ENCODE data around the gene RAB8B. TPM values are rescaled to one million over a fixed set of nuclear protein-coding genes. Genes with fewer than 3 reads are reported as not detected.
A peak's percentile ranks its signal among the peaks of the same experiment; 100 is the strongest.
"Not testable (repeated sequence)": the region's sequence is repeated elsewhere in the genome, so short reads cannot be mapped to it uniquely, and the experiment has no call there.

The RAB8B gene
- total RNA-seq, 4 donors from 2014 or later, result 26.1 to 48.1 (median 33.0) TPM

DNA sequence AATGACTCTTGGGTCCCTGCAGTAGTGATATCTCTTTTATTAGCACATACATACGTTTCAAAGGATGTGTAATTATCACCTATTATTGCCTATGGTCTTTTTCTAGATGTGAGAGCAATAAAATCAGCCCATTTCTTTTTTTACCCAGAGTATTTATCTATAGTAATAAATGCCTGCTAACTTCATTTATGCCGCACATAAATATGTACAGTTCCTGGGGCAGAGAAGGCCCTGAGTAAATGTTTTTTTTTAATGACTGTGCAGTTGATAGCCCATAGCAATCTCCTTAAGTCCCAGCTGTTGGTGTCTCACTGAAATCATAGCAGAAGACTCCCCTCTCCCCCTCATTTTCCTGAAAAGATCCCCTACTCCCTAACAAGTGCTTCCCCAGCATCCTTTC is 16.7 kb downstream of the RAB8B start:
- H3K36me3 ChIP-seq, result no peaks in the 10 kb centered on the region

GRCh38 chr15:63208824-63209223 is 19.4 kb downstream of the RAB8B start:
- H3K4me3 ChIP-seq, H3K27ac ChIP-seq, H3K27me3 ChIP-seq, ATAC-seq, H3K36me3 ChIP-seq, H3K9me3 ChIP-seq: not testable (repeated sequence)
- 91 to 98% methylated on average over 11 to 12 of the region's 12 CpGs for WGBS, 2 donors (ENCODE audit: low coverage in 1 of 2)
- H3K4me1 ChIP-seq, result peaks cover 0 to 55% (median 6%) of the 10 kb centered on the region in 3 donors

More for the DNA sequence above, 16.7 kb downstream of the RAB8B start:
- Histone ChIP-seq H3K4me3 (no peak overlapping the region), H3K27ac (no peak overlapping the region), H3K27me3 (no peaks in the 10 kb centered on the region), H3K4me1 (peaks cover 0 to 47% (median 0%) of the 10 kb centered on the region in 3 donors), H3K9me3 (no peaks in the 10 kb centered on the region)
- ATAC-seq, result no peak
- WGBS, 2 donors (ENCODE audit: low coverage in 1 of 2), result 92 to 100% methylated on average over 2 of the region's 2 CpGs
- no peak for TF ChIP-seq POLR2A (IDR thresholded peaks at IDR 0.05)
- no peak for TF ChIP-seq EP300 (IDR thresholded peaks at IDR 0.05)
- no peak for TF ChIP-seq POLR2AphosphoS5 (IDR thresholded peaks at IDR 0.05)

DNA sequence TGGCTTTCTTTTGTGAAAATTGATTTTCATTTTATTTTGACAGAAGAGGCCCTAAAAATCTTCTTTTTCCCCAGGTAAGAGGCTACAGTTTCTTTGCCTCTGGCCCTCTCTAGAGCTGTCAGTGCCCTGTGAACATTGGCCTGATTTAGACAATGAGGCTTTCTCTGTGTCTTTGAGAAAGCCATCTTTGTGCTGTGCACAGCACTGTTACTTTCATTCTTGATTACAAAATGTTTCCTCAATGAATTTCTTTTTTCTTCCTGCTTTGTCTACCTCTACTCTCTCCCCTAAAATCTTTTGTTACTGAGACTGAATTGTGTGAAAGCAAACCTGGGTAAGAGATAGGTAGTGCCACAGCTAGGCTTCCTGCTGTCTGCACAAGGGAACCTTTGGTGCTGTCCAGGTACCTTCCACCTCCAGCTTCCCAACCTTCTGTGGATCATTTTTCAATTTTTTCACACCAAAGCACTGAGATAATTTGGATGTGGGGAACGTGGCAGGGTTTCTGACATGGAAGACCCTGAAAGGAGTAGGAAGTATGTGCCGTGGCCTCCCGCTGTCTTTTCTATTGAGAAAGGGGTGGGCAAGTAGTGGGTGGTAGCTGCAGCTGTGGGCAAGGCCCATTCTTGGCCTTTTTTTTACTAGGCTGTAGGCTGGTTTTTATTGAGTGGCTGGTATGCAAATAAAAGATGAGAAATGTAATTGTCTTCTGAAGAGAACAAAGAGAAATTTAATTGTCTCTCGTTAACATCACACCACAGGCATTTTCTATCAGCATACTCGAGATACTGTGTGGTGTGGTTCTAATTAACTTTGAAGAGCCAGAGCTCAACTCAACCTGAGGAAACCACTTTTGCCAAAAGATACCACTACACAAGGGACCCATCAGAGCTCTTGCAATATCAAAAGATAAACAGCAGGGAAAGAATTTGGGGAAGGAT is 21.0 kb downstream of the RAB8B start:
- WGBS, 2 donors (ENCODE audit: low coverage in 1 of 2), result 94 to 100% methylated on average over 2 to 5 of the region's 5 CpGs
- Histone ChIP-seq H3K4me3 (no peak overlapping the region), H3K4me1 (peaks cover 0 to 56% (median 6%) of the 10 kb centered on the region in 3 donors), H3K9me3 (no peaks in the 10 kb centered on the region), H3K27me3 (no peaks in the 10 kb centered on the region), H3K36me3 (no peaks in the 10 kb centered on the region), H3K27ac (peak overlapping the region in 2 of 4 donors; percentile 14 to 43)
- TF ChIP-seq POLR2A (IDR thresholded peaks at IDR 0.05), result no peak
- TF ChIP-seq POLR2AphosphoS5 (IDR thresholded peaks at IDR 0.05), result no peak
- TF ChIP-seq EP300 (IDR thresholded peaks at IDR 0.05), result no peak
- TF ChIP-seq, protein P1, sequence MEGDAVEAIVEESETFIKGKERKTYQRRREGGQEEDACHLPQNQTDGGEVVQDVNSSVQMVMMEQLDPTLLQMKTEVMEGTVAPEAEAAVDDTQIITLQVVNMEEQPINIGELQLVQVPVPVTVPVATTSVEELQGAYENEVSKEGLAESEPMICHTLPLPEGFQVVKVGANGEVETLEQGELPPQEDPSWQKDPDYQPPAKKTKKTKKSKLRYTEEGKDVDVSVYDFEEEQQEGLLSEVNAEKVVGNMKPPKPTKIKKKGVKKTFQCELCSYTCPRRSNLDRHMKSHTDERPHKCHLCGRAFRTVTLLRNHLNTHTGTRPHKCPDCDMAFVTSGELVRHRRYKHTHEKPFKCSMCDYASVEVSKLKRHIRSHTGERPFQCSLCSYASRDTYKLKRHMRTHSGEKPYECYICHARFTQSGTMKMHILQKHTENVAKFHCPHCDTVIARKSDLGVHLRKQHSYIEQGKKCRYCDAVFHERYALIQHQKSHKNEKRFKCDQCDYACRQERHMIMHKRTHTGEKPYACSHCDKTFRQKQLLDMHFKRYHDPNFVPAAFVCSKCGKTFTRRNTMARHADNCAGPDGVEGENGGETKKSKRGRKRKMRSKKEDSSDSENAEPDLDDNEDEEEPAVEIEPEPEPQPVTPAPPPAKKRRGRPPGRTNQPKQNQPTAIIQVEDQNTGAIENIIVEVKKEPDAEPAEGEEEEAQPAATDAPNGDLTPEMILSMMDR (IDR thresholded peaks at IDR 0.05), result no peak
- ATAC-seq, result no peak

DNA sequence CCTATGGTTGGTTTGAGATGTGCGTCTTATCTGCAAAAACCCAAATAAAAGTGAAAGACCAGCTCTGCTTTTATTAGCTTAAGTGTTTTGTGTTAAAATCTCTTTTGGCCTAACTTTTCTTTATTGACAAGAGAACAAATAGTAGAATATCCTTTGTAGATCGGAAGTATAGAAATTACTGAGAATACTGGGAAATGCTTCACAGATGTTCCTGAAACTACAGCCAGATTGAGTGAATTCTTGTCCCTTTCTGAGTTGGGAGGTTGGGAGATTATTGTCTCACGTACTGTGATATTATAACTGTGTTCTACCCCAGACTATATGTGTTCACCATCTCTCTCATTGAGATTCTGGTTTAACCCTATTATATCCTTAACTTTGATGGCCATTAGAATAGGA is 21.7 kb downstream of the RAB8B start:
- Histone ChIP-seq H3K27me3 (no peaks in the 10 kb centered on the region), H3K4me1 (peaks cover 0 to 51% (median 6%) of the 10 kb centered on the region in 3 donors), H3K36me3 (no peaks in the 10 kb centered on the region), H3K9me3 (no peaks in the 10 kb centered on the region), H3K27ac (peak overlapping the region in 2 of 4 donors; percentile 43 to 67), H3K4me3 (no peak overlapping the region)
- no peak for ATAC-seq
- 49 to 74% methylated on average over 3 of the region's 3 CpGs for WGBS, 2 donors (ENCODE audit: low coverage in 1 of 2)
- TF ChIP-seq, protein P1 (IDR thresholded peaks at IDR 0.05), result no peak
- TF ChIP-seq EP300 (IDR thresholded peaks at IDR 0.05) (no peak), POLR2A (IDR thresholded peaks at IDR 0.05) (no peak), POLR2AphosphoS5 (IDR thresholded peaks at IDR 0.05) (no peak)

GRCh38 chr15:63211549-63211948 is 22.1 kb downstream of the RAB8B start:
- Histone ChIP-seq H3K27me3 (no peaks in the 10 kb centered on the region), H3K36me3 (no peaks in the 10 kb centered on the region), H3K4me3 (no peak overlapping the region), H3K9me3 (no peaks in the 10 kb centered on the region), H3K4me1 (peaks cover 0 to 47% (median 6%) of the 10 kb centered on the region in 3 donors), H3K27ac (peak overlapping the region in 3 of 4 donors; percentile 55 to 67 (median 66))
- 95 to 100% methylated on average over 2 of the region's 2 CpGs for WGBS, 2 donors (ENCODE audit: low coverage in 1 of 2)
- no peak for ATAC-seq
- TF ChIP-seq EP300 (IDR thresholded peaks at IDR 0.05) (no peak), POLR2AphosphoS5 (IDR thresholded peaks at IDR 0.05) (no peak), POLR2A (IDR thresholded peaks at IDR 0.05) (no peak)
- TF ChIP-seq, protein P1 (IDR thresholded peaks at IDR 0.05), result no peak
